Measurements from ENCODE around the gene FAM131A.
A peak's percentile ranks its signal among the peaks of the same experiment; 100 is the strongest.

Gene FAM131A

DNA sequence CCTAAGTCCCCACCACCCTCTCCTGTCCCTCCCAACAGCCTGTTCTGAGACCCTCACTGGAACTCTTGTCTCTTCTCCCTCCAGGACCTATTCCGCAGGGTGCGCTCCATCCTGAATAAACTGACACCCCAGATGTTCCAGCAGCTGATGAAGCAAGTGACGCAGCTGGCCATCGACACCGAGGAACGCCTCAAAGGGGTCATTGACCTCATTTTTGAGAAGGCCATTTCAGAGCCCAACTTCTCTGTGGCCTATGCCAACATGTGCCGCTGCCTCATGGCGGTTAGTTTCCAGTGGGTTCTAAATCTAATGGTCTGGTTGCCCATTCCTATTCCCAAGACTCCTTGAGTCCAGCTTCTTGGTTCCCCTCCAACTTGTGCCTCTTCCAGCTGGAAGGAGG lies 13.7 kb upstream of the FAM131A start:
- no peak for TF ChIP-seq CTCF (IDR thresholded peaks at IDR 0.05; ENCODE audit: control insufficient read depth, insufficient read depth, low read depth, low read length, missing control alignments)
- no peak overlapping the region for H3K4me3 ChIP-seq (ENCODE audit: control insufficient read depth, low read depth, low read length)
- no peak for DNase-seq (ENCODE audit: low read depth)

DNA sequence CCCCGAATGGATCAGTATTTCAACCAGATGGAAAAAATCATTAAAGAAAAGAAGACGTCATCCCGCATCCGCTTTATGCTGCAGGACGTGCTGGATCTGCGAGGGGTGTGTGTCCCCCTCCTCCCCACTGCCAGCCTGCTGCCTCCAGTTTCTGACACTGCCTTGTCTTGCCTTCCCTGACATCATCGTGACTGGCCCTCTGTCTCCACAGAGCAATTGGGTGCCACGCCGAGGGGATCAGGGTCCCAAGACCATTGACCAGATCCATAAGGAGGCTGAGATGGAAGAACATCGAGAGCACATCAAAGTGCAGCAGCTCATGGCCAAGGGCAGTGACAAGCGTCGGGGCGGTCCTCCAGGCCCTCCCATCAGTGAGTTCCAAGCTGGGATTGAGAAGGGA lies 12.1 kb upstream of the FAM131A start:
- TF ChIP-seq CTCF (IDR thresholded peaks at IDR 0.05; ENCODE audit: control insufficient read depth, insufficient read depth, low read depth, low read length, missing control alignments), result no peak
- H3K4me3 ChIP-seq (ENCODE audit: control insufficient read depth, low read depth, low read length), result no peak overlapping the region
- no peak for DNase-seq (ENCODE audit: low read depth)

GRCh38 chr3:184325715-184326369 lies 11.6 kb upstream of the FAM131A start:
- no peak overlapping the region for H3K4me3 ChIP-seq (ENCODE audit: control insufficient read depth, low read depth, low read length)
- no peak for TF ChIP-seq CTCF (IDR thresholded peaks at IDR 0.05; ENCODE audit: control insufficient read depth, insufficient read depth, low read depth, low read length, missing control alignments)
- DNase-seq (ENCODE audit: low read depth), result no peak

- DNase-seq (ENCODE audit: low read depth), result no peak
- no peak for TF ChIP-seq CTCF (IDR thresholded peaks at IDR 0.05; ENCODE audit: control insufficient read depth, insufficient read depth, low read depth, low read length, missing control alignments)
- no peak overlapping the region for H3K4me3 ChIP-seq (ENCODE audit: control insufficient read depth, low read depth, low read length)
These were observed 10.2 kb upstream of the FAM131A start for GRCh38 chr3:184327171-184327570.

- no peak for DNase-seq (ENCODE audit: low read depth)
- no peak for TF ChIP-seq CTCF (IDR thresholded peaks at IDR 0.05; ENCODE audit: control insufficient read depth, insufficient read depth, low read depth, low read length, missing control alignments)
- H3K4me3 ChIP-seq (ENCODE audit: control insufficient read depth, low read depth, low read length), result no peak overlapping the region
These were observed 8.9 kb upstream of the FAM131A start for GRCh38 chr3:184328516-184328915.

DNA sequence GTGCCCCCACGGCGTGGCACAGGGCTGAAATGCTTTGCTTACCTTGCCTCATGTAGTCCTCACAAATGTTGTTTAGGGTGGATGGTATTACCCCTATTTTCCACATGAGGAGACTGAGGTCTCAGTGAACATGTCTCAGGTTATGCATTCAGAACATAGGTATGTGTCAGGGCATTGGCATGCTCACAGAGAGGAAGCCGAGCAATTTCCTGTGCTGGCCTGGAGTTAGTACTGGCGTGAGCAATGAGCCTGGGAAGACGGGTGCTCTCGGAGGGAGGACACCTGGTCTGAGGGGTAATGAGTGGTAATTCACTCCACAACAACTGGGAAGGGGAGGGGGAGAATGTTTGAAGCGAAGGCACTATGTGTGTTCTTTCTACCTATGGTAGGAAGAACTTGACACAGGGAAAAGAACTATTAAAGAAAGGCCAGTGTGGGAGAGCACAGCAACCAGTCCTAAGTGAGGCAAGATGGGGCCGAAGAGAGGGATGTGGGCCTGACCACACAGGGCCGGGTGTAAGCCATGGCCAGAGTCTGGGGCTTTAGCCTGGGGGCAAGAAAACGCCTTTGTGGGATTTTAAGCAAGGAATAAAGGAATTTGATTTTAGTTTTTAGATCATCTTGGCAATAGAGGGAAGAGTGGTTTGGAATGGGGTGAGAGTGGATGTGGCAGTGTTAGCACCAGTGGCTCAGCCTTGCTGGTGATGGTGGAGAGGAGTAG lies 4.9 kb upstream of the FAM131A start:
- peak; percentile 65 for DNase-seq (ENCODE audit: low read depth)
- H3K4me3 ChIP-seq (ENCODE audit: control insufficient read depth, low read depth, low read length), result no peak overlapping the region
- no peak for TF ChIP-seq CTCF (IDR thresholded peaks at IDR 0.05; ENCODE audit: control insufficient read depth, insufficient read depth, low read depth, low read length, missing control alignments)
